Pancreas (tissue), 10 donors: ENCODE results near the gene PPP2R2D. TPM values are rescaled to one million over a fixed set of nuclear protein-coding genes. Genes with fewer than 3 reads are reported as not detected.

Source experiments
- ATAC-seq, 4 donors: fragments of 200-7000 bp; cut with Tn5 transposase; one replicate each; pipeline versions ENCODE4 v1.8.0 to v1.9.1; 2020; ENCODE audit warnings: mild to moderate bottlenecking in 4 of 4, moderate library complexity in 4 of 4
- DNase-seq, 6 donors: peaks; one replicate each; pipeline ENCODE4 v3.0.0-alpha.2; 2020
- FAIRE-seq: peaks from 2 replicates; lab custom pipeline; 2012; peaks lifted over from hg19 to GRCh38; lab: Jason Lieb, UNC
- H3K27ac ChIP-seq, 4 donors: fragments of 200-600 bp; sonication (generic); 1 replicate in 3 of 4; 2 replicates in 1 of 4; pipeline versions ENCODE4 v1.5.0 to v1.8.0; 2020
- H3K27me3 ChIP-seq, 4 donors: fragments of 200-600 bp; one replicate each; pipeline ENCODE4 v1.8.0; 2021
- H3K36me3 ChIP-seq, 3 donors: fragments of 200-600 bp; sonication (generic) in 1 of 3; one replicate each; pipeline versions ENCODE4 v1.5.0 to v1.8.0; 2020 to 2021
- H3K4me1 ChIP-seq, 3 donors: fragments of 200-600 bp; one replicate each; pipeline ENCODE4 v1.8.0; 2021
- H3K4me3 ChIP-seq, 4 donors: fragments of 200-600 bp; sonication (generic) in 2 of 4; one replicate each; pipeline versions ENCODE4 v1.5.0 to v1.8.0; 2020 to 2021
- H3K9me3 ChIP-seq, 4 donors: fragments of 200-600 bp; one replicate each; pipeline ENCODE4 v1.8.0; 2021
- WGBS, 2 donors: extraction: QIAGEN DNeasy Blood & Tissue Kit; methylation state at CpG; one replicate each; pipeline ENCODE4 v1.1.7; 2013; 5-methylcytosine and 5-hydroxymethylcytosine counted together
- intact Hi-C, 3 donors: fragments of 100-400 bp; cut with DNase I; formaldehyde crosslinking; loops; one replicate each; pipeline versions ENCODE4 v1.11.1 to v1.14.2; 2022
- polyA plus RNA-seq, 2 donors: library from polyadenylated mRNA; stranded (reverse); fragments of 200-250 nt; gene quantifications; one replicate each; pipeline ENCODE4 v1.2.3, GENCODE V29; 2013
- total RNA-seq, 6 donors: library from RNA; stranded (reverse); fragmentation: NEBNext Ultra II Directional in 4 of 6; extraction: Animal tissue kit (Norgen Biotek cat#: 25700) in 4 of 6; gene quantifications; one replicate each; pipeline versions ENCODE4 v1.2.1 to v1.2.4, GENCODE V29; 2021 to 2023
- TF ChIP-seq, protein P1 (sequence below), 4 donors: fragments of 200-600 bp; sonication (generic) in 3 of 4; IDR thresholded peaks; one replicate each; pipeline versions ENCODE4 v1.5.0 to v1.8.0; 2021; ENCODE audit warnings: antibody characterized with exemption in 4 of 4
- donor health status: healthy with polysubstance abuse.
- donor health status: DM: no; HTN: no; CAD: no; lungs with moderate emphysema.
- donor health status: DM: no; HTN: no; CAD: no.
- donor health status: control.
- donor health status: control.
- donor health status: Bipolar disorder and iron deficiency.
- donor health status: DM: yes; HTN: yes; CAD: no.
- donor health status: DM: no; HTN: no; CAD: no.
- donor health status: DM: no; HTN: no; CAD: no.
- donor health status: DM: yes; HTN: yes; CAD: no.

The PPP2R2D gene
- total and polyA plus RNA-seq, 8 donors, result 25.5 to 87.7 (median 35.3) TPM

DNA sequence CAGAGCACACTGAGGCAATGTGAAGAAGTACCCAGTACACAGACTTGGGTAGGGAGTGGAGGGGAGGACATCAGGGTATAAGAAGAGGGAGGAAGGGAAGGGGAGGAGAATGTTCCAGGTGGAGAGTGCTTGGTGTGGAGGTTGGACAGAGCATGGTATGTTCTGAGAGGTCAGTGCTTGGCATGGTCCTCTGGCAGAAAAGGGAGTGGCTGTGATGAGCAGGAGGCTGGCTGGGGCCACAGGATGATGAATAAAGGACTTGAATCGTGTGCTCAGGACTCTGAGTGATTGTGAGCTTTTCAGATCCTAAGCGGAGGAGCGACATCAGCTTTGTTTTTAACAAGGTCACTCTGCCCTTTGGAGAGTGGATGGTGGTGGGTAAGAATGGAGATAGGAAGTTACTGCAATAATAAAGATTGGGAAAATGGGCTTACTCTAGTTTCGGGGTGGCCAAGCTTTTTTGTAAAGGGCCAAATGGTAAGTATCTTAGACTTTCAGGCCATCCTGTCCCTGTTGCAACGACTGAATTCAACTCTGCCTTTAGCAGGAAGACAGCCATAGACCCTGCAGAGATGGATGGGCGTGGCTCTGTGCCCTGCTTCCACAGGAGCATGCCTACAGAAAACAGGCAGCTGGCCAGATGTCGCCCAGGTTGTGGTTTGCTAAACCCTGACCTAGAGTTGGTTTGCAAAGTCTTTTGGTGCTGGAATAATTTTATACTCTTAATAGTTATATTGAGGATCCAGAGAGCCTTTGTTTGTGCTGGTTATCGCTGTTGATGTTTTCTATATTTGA is 8.4 kb downstream of the PPP2R2D start:
- intact Hi-C loops, result no loop called here
- Histone ChIP-seq H3K36me3 (peaks cover 0 to 27% (median 4%) of the 10 kb centered on the region in 3 donors), H3K4me3 (no peak overlapping the region), H3K27me3 (no peaks in the 10 kb centered on the region), H3K4me1 (peaks cover 0 to 29% (median 25%) of the 10 kb centered on the region in 3 donors), H3K9me3 (no peaks in the 10 kb centered on the region), H3K27ac (no peak overlapping the region)
- FAIRE-seq (no peak), DNase-seq (no peak), ATAC-seq (peak in 1 of 4 donors; percentile 20)
- TF ChIP-seq, protein P1, sequence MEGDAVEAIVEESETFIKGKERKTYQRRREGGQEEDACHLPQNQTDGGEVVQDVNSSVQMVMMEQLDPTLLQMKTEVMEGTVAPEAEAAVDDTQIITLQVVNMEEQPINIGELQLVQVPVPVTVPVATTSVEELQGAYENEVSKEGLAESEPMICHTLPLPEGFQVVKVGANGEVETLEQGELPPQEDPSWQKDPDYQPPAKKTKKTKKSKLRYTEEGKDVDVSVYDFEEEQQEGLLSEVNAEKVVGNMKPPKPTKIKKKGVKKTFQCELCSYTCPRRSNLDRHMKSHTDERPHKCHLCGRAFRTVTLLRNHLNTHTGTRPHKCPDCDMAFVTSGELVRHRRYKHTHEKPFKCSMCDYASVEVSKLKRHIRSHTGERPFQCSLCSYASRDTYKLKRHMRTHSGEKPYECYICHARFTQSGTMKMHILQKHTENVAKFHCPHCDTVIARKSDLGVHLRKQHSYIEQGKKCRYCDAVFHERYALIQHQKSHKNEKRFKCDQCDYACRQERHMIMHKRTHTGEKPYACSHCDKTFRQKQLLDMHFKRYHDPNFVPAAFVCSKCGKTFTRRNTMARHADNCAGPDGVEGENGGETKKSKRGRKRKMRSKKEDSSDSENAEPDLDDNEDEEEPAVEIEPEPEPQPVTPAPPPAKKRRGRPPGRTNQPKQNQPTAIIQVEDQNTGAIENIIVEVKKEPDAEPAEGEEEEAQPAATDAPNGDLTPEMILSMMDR (IDR thresholded peaks at IDR 0.05), result no peak
- WGBS, 2 donors, result 66 to 71% methylated on average over 8 of the region's 8 CpGs

DNA sequence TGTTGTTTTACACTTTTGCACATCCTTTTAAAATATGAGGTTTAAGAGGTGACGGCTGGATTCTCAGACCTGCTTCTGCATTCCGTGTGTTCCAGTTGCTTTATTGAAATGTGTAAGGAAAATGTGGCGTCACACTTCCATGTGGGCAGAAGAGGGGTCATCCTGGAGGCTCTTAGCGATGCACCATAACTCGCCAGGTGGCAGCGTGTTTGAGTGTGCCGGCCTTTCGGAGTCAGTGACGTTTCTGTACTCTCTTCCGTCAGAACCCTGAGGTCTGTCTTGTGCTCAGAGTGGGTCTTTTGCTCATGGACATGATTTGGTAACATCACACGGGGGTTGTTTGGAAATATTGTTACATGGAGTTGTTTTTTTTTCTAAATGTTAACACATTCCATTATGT is 9.1 kb downstream of the PPP2R2D start:
- Histone ChIP-seq H3K27me3 (no peaks in the 10 kb centered on the region), H3K36me3 (peaks cover 0 to 27% (median 4%) of the 10 kb centered on the region in 3 donors), H3K9me3 (no peaks in the 10 kb centered on the region), H3K4me3 (no peak overlapping the region), H3K4me1 (peaks cover 0 to 25% (median 22%) of the 10 kb centered on the region in 3 donors), H3K27ac (no peak overlapping the region)
- WGBS, 2 donors, result 88 to 91% methylated on average over 11 of the region's 11 CpGs
- ATAC-seq (no peak), DNase-seq (no peak), FAIRE-seq (no peak)
- TF ChIP-seq, protein P1 (IDR thresholded peaks at IDR 0.05), result no peak
- intact Hi-C loops, result no loop called here

DNA sequence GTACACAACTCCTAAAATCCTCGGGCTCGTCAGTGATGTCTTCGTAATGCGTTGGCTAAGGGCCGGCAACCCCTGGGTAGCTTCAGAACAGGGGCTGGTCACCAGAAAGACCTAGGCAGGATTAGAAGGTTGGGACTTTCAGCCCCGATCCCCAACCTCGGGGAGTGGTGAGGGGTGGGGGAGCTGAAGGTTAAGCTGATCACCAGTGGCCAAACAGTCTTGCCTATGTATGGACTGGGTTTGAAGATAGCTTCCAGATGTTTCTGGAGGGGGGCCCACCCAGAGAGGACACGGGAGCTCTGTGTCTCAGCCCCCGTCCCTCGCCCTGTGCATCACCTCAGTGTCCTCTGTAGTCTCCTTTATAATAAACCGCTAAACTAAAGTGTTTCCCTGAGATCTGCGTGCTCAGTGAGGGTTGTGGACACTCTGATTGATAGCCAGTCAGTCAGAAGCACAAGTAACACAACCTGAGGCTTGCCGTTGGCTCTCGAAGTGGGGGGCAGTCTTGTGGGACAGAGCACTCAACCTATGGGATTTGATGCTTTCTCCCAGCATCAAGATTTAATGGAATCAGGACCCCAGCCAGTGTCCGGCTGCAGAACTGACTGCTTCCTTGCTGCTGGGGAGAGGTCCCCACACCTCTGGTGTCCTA is 10.0 kb downstream of the PPP2R2D start:
- intact Hi-C loops, result no loop called here
- FAIRE-seq, result no peak
- Histone ChIP-seq H3K27ac (no peak overlapping the region), H3K4me1 (peaks cover 0 to 25% (median 15%) of the 10 kb centered on the region in 3 donors), H3K27me3 (no peaks in the 10 kb centered on the region), H3K9me3 (no peaks in the 10 kb centered on the region), H3K36me3 (peaks cover 0 to 27% (median 4%) of the 10 kb centered on the region in 3 donors), H3K4me3 (no peak overlapping the region)
- DNase-seq, result no peak
- TF ChIP-seq, protein P1 (IDR thresholded peaks at IDR 0.05), result no peak
- ATAC-seq, result no peak
- 79 to 87% methylated on average over 15 of the region's 15 CpGs for WGBS, 2 donors

DNA sequence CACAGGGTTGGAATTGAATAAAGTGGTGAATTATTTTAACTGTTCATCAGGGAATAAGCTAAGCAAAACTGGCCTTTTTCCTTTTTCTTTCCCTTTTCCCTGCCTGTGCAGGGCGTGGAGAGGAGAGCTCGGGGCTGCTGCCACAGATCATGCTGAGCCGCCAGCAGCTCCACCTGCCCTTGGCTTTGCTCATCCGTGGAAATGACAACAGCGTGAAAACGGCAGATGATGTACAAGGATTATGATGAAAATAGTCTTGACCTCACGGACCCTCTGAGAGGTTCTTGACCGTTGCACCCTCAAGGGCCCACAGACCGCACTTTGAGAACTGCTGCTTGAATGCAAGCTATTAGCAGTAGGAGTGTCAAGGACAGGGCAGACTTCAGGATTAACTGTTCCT is 10.6 kb downstream of the PPP2R2D start:
- 54 to 64% methylated on average over 9 of the region's 9 CpGs for WGBS, 2 donors
- TF ChIP-seq, protein P1 (IDR thresholded peaks at IDR 0.05), result no peak
- no peak for ATAC-seq

More for the DNA sequence above, 10.6 kb downstream of the PPP2R2D start:
- Histone ChIP-seq H3K36me3 (peaks cover 0 to 22% (median 4%) of the 10 kb centered on the region in 3 donors), H3K9me3 (no peaks in the 10 kb centered on the region), H3K27ac (no peak overlapping the region), H3K27me3 (no peaks in the 10 kb centered on the region), H3K4me1 (peaks cover 0 to 18% (median 8%) of the 10 kb centered on the region in 3 donors), H3K4me3 (no peak overlapping the region)
- no peak for FAIRE-seq
- intact Hi-C loops, result no loop called here
- DNase-seq, result no peak
